Mesenchymal stem cell (in vitro differentiated cells and primary cell): ENCODE measurements around the gene PTPRD.

Experiments
- DNase-seq: peaks from one replicate; pipeline ENCODE4 v3.0.0-alpha.2; 2013
- H2AFZ ChIP-seq: one replicate; pipeline ENCODE4 v1.6.1; 2013; ENCODE audit warnings: low read depth, mild to moderate bottlenecking, control low read depth, inconsistent platforms, low read length, moderate library complexity
- H2AK5ac ChIP-seq: 2 replicates; pipeline ENCODE4 v1.6.1; 2013; ENCODE audit warnings: low read length, moderate library complexity, mild to moderate bottlenecking, inconsistent platforms; ENCODE audit not compliant: severe bottlenecking
- H2BK120ac ChIP-seq: one replicate; pipeline ENCODE4 v1.6.1; 2013; ENCODE audit warnings: low read depth, mild to moderate bottlenecking, inconsistent platforms, low read length, moderate library complexity
- H2BK12ac ChIP-seq, 2 experiments: one replicate each; pipeline ENCODE4 v1.6.1; 2013; ENCODE audit warnings: inconsistent platforms in 2 of 2, low read length in 2 of 2, mild to moderate bottlenecking in 2 of 2, moderate library complexity in 2 of 2, control low read depth in 1 of 2
- H2BK15ac ChIP-seq: one replicate; pipeline ENCODE4 v1.6.1; 2013; ENCODE audit warnings: mild to moderate bottlenecking, low read depth, inconsistent platforms; ENCODE audit not compliant: poor library complexity, severe bottlenecking
- H2BK5ac ChIP-seq: 2 replicates; pipeline ENCODE4 v1.6.1; 2013; ENCODE audit warnings: low read depth, mild to moderate bottlenecking, low read length, control low read depth, inconsistent platforms; ENCODE audit not compliant: poor library complexity, severe bottlenecking
- H3K14ac ChIP-seq, 2 experiments: one replicate each; pipeline ENCODE4 v1.6.1; 2013; ENCODE audit warnings: inconsistent platforms in 2 of 2, low read length in 2 of 2, control low read depth in 1 of 2, mild to moderate bottlenecking in 1 of 2, moderate library complexity in 1 of 2
- H3K18ac ChIP-seq, 2 experiments: one replicate each; pipeline ENCODE4 v1.6.1; 2013; ENCODE audit warnings: inconsistent platforms in 2 of 2, low read length in 2 of 2, control low read depth in 1 of 2, low read depth in 1 of 2, mild to moderate bottlenecking in 1 of 2
- H3K23ac ChIP-seq, 2 experiments: one replicate each; pipeline ENCODE4 v1.6.1; 2013; ENCODE audit warnings: inconsistent platforms in 2 of 2, low read length in 2 of 2, mild to moderate bottlenecking in 2 of 2, moderate library complexity in 2 of 2, control low read depth in 1 of 2
- H3K27ac ChIP-seq: 2 replicates; pipeline ENCODE4 v1.5.1; 2013; ENCODE audit warnings: mild to moderate bottlenecking, moderate library complexity, low read length, control low read depth, inconsistent platforms; ENCODE audit not compliant: poor library complexity, severe bottlenecking
- H3K27me3 ChIP-seq, 2 experiments: 2 replicates each; pipeline versions ENCODE4 v1.6.1 to v1.7.0; 2013; ENCODE audit warnings: low read length in 2 of 2, mild to moderate bottlenecking in 2 of 2, moderate library complexity in 2 of 2, control low read depth in 1 of 2, inconsistent platforms in 1 of 2; ENCODE audit not compliant: control insufficient read depth in 1 of 2, insufficient read depth in 1 of 2
- H3K36me3 ChIP-seq, 2 experiments: 2 replicates each; pipeline versions ENCODE4 v1.6.1 to v1.7.0; 2013; ENCODE audit warnings: low read length in 2 of 2, control low read depth in 1 of 2, inconsistent platforms in 1 of 2, low read depth in 1 of 2, mild to moderate bottlenecking in 1 of 2; ENCODE audit not compliant: insufficient read depth in 2 of 2, control insufficient read depth in 1 of 2
- H3K4ac ChIP-seq, 2 experiments: one replicate each; pipeline ENCODE4 v1.6.1; 2013; ENCODE audit warnings: inconsistent platforms in 2 of 2, low read length in 2 of 2, mild to moderate bottlenecking in 2 of 2, moderate library complexity in 2 of 2, control low read depth in 1 of 2, low read depth in 1 of 2
- H3K4me1 ChIP-seq: 2 replicates; pipeline ENCODE4 v1.6.1; 2013; ENCODE audit warnings: low read depth, low read length, control low read depth; ENCODE audit not compliant: control insufficient read depth, insufficient read depth
- H3K4me2 ChIP-seq: 2 replicates; pipeline ENCODE4 v1.6.1; 2013; ENCODE audit warnings: low read length, mild to moderate bottlenecking, inconsistent platforms; ENCODE audit not compliant: poor library complexity, severe bottlenecking
- H3K4me3 ChIP-seq, 2 experiments: 2 replicates each; pipeline versions ENCODE4 v1.5.1 to v1.7.0; 2013; ENCODE audit warnings: low read length in 2 of 2, mild to moderate bottlenecking in 2 of 2, control low read depth in 1 of 2, low read depth in 1 of 2; ENCODE audit not compliant: insufficient read depth in 1 of 2
- H3K79me1 ChIP-seq: replicated peaks from 2 replicates; pipeline ENCODE4 v1.6.1; 2013; ENCODE audit warnings: mild to moderate bottlenecking, control low read depth, low read length, inconsistent platforms; ENCODE audit not compliant: poor library complexity, severe bottlenecking
- H3K9ac ChIP-seq: 2 replicates; pipeline ENCODE4 v1.7.0; 2013; ENCODE audit warnings: mild to moderate bottlenecking, low read length, moderate library complexity
- H3K9me3 ChIP-seq: 2 replicates; pipeline ENCODE4 v1.7.0; 2013; ENCODE audit warnings: mild to moderate bottlenecking, low read length; ENCODE audit not compliant: control insufficient read depth
- H4K8ac ChIP-seq: one replicate; pipeline ENCODE4 v1.6.1; 2013; ENCODE audit warnings: inconsistent platforms, mild to moderate bottlenecking, low read length, moderate library complexity
- H4K91ac ChIP-seq: one replicate; pipeline ENCODE4 v1.6.1; 2013; ENCODE audit warnings: mild to moderate bottlenecking, low read length, inconsistent platforms
- WGBS: methylation state at CpG from one replicate; pipeline ENCODE4 v1.1.7; 2013; ENCODE audit warnings: mixed read lengths; 5-methylcytosine and 5-hydroxymethylcytosine counted together

The PTPRD gene

GRCh38 chr9:8637626-8638025 is 1975.2 kb downstream of the PTPRD start:
- Histone ChIP-seq H2BK15ac (no peak overlapping the region), H3K4me3 (no peak overlapping the region), H4K91ac (no peak overlapping the region), H3K36me3 (no peaks in the 10 kb centered on the region), H3K4me2 (no peak overlapping the region), H3K4ac (no peak overlapping the region), H3K18ac (no peak overlapping the region), H3K79me1 (peaks cover 2% of the 10 kb centered on the region), H2BK5ac (no peak overlapping the region), H2AFZ (no peak overlapping the region), H3K27ac (no peak overlapping the region), H3K9ac (no peak overlapping the region), H2BK120ac (no peak overlapping the region), H3K14ac (no peak overlapping the region), H3K9me3 (no peaks in the 10 kb centered on the region), H3K27me3 (no peaks in the 10 kb centered on the region), H3K23ac (no peak overlapping the region), H2BK12ac (no peak overlapping the region), H3K4me1 (no peaks in the 10 kb centered on the region), H4K8ac (no peak overlapping the region), H2AK5ac (no peak overlapping the region)
- no peak for DNase-seq
- 100% methylated on average over 1 of the region's 1 CpG for WGBS

- H2BK15ac ChIP-seq: no peak overlapping the region
- H3K79me1 ChIP-seq: no peaks in the 10 kb centered on the region
- DNase-seq: peak; percentile 5
- no peak overlapping the region for H2BK5ac ChIP-seq
- H3K27ac ChIP-seq: no peak overlapping the region
- no peak overlapping the region for H2AK5ac ChIP-seq
- H2BK12ac ChIP-seq: no peak overlapping the region
- no peaks in the 10 kb centered on the region for H3K36me3 ChIP-seq
- H3K27me3 ChIP-seq: no peaks in the 10 kb centered on the region
- no peaks in the 10 kb centered on the region for H3K9me3 ChIP-seq
- H3K9ac ChIP-seq: no peak overlapping the region
- H4K91ac ChIP-seq: no peak overlapping the region
- 25% methylated on average over 1 of the region's 3 CpGs for WGBS
- no peak overlapping the region for H4K8ac ChIP-seq
- no peak overlapping the region for H3K4ac ChIP-seq
- H2BK120ac ChIP-seq: no peak overlapping the region
- H3K4me2 ChIP-seq: no peak overlapping the region
- H3K4me3 ChIP-seq: no peak overlapping the region
- H3K18ac ChIP-seq: no peak overlapping the region
- H2AFZ ChIP-seq: no peak overlapping the region
- no peak overlapping the region for H3K14ac ChIP-seq
- no peak overlapping the region for H3K23ac ChIP-seq
- H3K4me1 ChIP-seq: no peaks in the 10 kb centered on the region
Measured at GRCh38 chr9:8633784-8634183, 1979.0 kb downstream of the PTPRD start.

DNA sequence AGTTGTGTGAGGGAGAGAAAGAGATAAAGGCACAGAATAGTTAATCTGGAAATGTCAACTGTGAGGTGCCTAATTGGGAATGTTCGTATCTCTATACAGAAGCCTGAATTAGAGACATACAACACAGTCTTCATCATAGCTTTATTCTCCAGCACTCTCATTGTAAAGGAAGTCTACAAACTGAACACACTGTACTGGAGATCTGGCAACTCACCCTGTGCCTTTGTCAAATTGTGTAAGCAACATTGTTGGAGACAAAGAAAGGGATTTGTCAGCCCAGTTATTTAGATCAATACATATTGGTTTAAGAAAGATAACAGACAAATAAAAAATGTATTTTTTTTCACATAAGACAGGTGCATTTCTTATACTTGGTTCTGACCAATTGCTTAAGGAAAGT is 1980.3 kb downstream of the PTPRD start:
- H3K14ac ChIP-seq: no peak overlapping the region
- no peak overlapping the region for H2AFZ ChIP-seq
- H3K4me1 ChIP-seq: no peaks in the 10 kb centered on the region
- H3K9me3 ChIP-seq: no peaks in the 10 kb centered on the region
- no peak overlapping the region for H3K23ac ChIP-seq
- H3K79me1 ChIP-seq: no peaks in the 10 kb centered on the region
- no peaks in the 10 kb centered on the region for H3K27me3 ChIP-seq
- H3K9ac ChIP-seq: no peak overlapping the region
- H4K91ac ChIP-seq: no peak overlapping the region
- H4K8ac ChIP-seq: no peak overlapping the region
- no peak overlapping the region for H2BK5ac ChIP-seq
- no peak overlapping the region for H3K18ac ChIP-seq
- no peak overlapping the region for H3K27ac ChIP-seq
- H2BK120ac ChIP-seq: no peak overlapping the region
- H3K4me3 ChIP-seq: no peak overlapping the region
- WGBS: 75% methylated on average over 1 of the region's 1 CpG
- no peak overlapping the region for H2BK12ac ChIP-seq
- no peak overlapping the region for H2AK5ac ChIP-seq
- H2BK15ac ChIP-seq: no peak overlapping the region
- no peaks in the 10 kb centered on the region for H3K36me3 ChIP-seq
- no peak overlapping the region for H3K4ac ChIP-seq
- no peak overlapping the region for H3K4me2 ChIP-seq
- DNase-seq: no peak

- no peak overlapping the region for H3K4me2 ChIP-seq
- H2BK120ac ChIP-seq: no peak overlapping the region
- no peak overlapping the region for H4K8ac ChIP-seq
- no peak overlapping the region for H3K23ac ChIP-seq
- H3K4me3 ChIP-seq: no peak overlapping the region
- no peak overlapping the region for H3K27ac ChIP-seq
- no peak overlapping the region for H2AFZ ChIP-seq
- no peaks in the 10 kb centered on the region for H3K27me3 ChIP-seq
- H3K36me3 ChIP-seq: no peaks in the 10 kb centered on the region
- no peak overlapping the region for H3K18ac ChIP-seq
- H3K9me3 ChIP-seq: no peaks in the 10 kb centered on the region
- H3K79me1 ChIP-seq: no peaks in the 10 kb centered on the region
- no peak overlapping the region for H3K4ac ChIP-seq
- no peak overlapping the region for H3K14ac ChIP-seq
- no peak overlapping the region for H3K9ac ChIP-seq
- no peak for DNase-seq
- H2BK15ac ChIP-seq: no peak overlapping the region
- H3K4me1 ChIP-seq: no peaks in the 10 kb centered on the region
- no peak overlapping the region for H4K91ac ChIP-seq
- no peak overlapping the region for H2AK5ac ChIP-seq
- H2BK5ac ChIP-seq: no peak overlapping the region
- H2BK12ac ChIP-seq: no peak overlapping the region
Measured at GRCh38 chr9:8628791-8629190, 1984.0 kb downstream of the PTPRD start.
